HepG2 (cell line): Measurements from ENCODE around the gene GSDME. TPM values are rescaled to one million over a fixed set of nuclear protein-coding genes. Genes with fewer than 3 reads are reported as not detected.

Experiments used
- ATAC-seq: fragments of 200-7000 bp; cut with Tn5 transposase; 3 replicates; pipeline ENCODE4 v1.9.1; 2020; ENCODE audit warnings: mild to moderate bottlenecking, moderate library complexity
- BruUV-seq: library from RNA; stranded (reverse); fragments of 400-500 nt; replicated peaks from 2 replicates; lab custom pipeline; 2021; lab: Mats Ljungman, UMichigan
- CTCF ChIA-PET: fragments of 300-600 bp; formaldehyde crosslinking; extraction: SDS; loops from one replicate; lab custom pipeline; 2021; ENCODE audit warnings: low total read pairs, inconsistent platforms, low intra/inter-chr PET ratio; lab: Yijun Ruan, JAX
- POLR2A ChIA-PET: fragments of 350-600 bp; sonication (Branson Sonifier 250); formaldehyde crosslinking; loops from one replicate; lab custom pipeline; 2020; ENCODE audit warnings: antibody characterized with exemption, inconsistent platforms; lab: Yijun Ruan, JAX
- DNase-seq: peaks from one replicate; pipeline ENCODE4 v3.0.0-alpha.2; 2015; ENCODE audit warnings: low spot score
- FAIRE-seq: peaks from 3 replicates; lab custom pipeline; 2011; peaks lifted over from hg19 to GRCh38; lab: Jason Lieb, UNC
- H2AFZ ChIP-seq: one replicate; pipeline ENCODE4 v1.6.1; 2011; ENCODE audit warnings: low read length, inconsistent platforms
- H3K27ac ChIP-seq: fragments of 300-600 bp; 3 replicates; pipeline ENCODE4 v1.8.0; 2011; ENCODE audit warnings: mixed run types, mild to moderate bottlenecking, mixed read lengths, low read length, inconsistent platforms; ENCODE audit not compliant: insufficient read depth; ENCODE audit errors: extremely low read length
- H3K27me3 ChIP-seq, 2 experiments: fragments of 200-600 bp in 1 of 2; 2 replicates in 1 of 2; 3 replicates in 1 of 2; pipeline versions ENCODE4 v1.6.0 to v1.8.0; 2011; ENCODE audit warnings: low read length in 2 of 2, mild to moderate bottlenecking in 2 of 2, moderate library complexity in 2 of 2, inconsistent platforms in 1 of 2; ENCODE audit not compliant: insufficient read depth in 2 of 2, control insufficient read depth in 1 of 2
- H3K36me3 ChIP-seq, 2 experiments: fragments of 200-600 bp in 1 of 2; replicated peaks in 1 of 2; 2 replicates in 1 of 2; 3 replicates in 1 of 2; pipeline versions ENCODE4 v1.5.1 to v1.8.0; 2011; ENCODE audit warnings: low read length in 2 of 2, inconsistent platforms in 1 of 2; ENCODE audit not compliant: insufficient read depth in 2 of 2, control insufficient read depth in 1 of 2
- H3K4me1 ChIP-seq: 2 replicates; pipeline ENCODE4 v1.5.1; 2012; ENCODE audit warnings: low read length, inconsistent platforms; ENCODE audit not compliant: insufficient read depth
- H3K4me2 ChIP-seq: 2 replicates; pipeline ENCODE4 v1.6.0; 2011; ENCODE audit warnings: low read depth, low read length, inconsistent platforms
- H3K4me3 ChIP-seq, 3 experiments: fragments of 200-600 bp in 1 of 3; sonication (generic), shearing (Covaris generic) in 1 of 3; replicated peaks in 1 of 3; 2 replicates each; pipeline ENCODE4 v1.5.1; 2011 to 2016; ENCODE audit warnings: low read length in 3 of 3, inconsistent platforms in 2 of 3, low read depth in 2 of 3, mild to moderate bottlenecking in 2 of 3, control low read depth in 1 of 3, mixed read lengths in 1 of 3; ENCODE audit not compliant: insufficient read depth in 1 of 3
- H3K79me2 ChIP-seq: one replicate; pipeline ENCODE4 v1.6.1; 2011; ENCODE audit warnings: low read length, inconsistent platforms; ENCODE audit not compliant: insufficient read depth
- H3K9ac ChIP-seq: 2 replicates; pipeline ENCODE4 v1.6.0; 2011; ENCODE audit warnings: mild to moderate bottlenecking, low read depth, low read length, inconsistent platforms; ENCODE audit not compliant: insufficient read depth
- H3K9me3 ChIP-seq: 2 replicates; pipeline ENCODE4 v1.5.1; 2012; ENCODE audit warnings: mild to moderate bottlenecking, low read length
- H4K20me1 ChIP-seq: 2 replicates; pipeline ENCODE4 v1.6.0; 2011; ENCODE audit warnings: inconsistent platforms, mild to moderate bottlenecking, low read length, moderate library complexity; ENCODE audit not compliant: insufficient read depth
- BRD4 ChIP-seq: sonication (generic); formaldehyde crosslinking; IDR thresholded peaks from 2 replicates; pipeline ENCODE4 v1.4.0; 2020; ENCODE audit warnings: missing genetic modification reagents
- CHCHD3 ChIP-seq: sonication (generic); formaldehyde crosslinking; IDR thresholded peaks from 2 replicates; pipeline ENCODE4 v1.8.0; 2022; ENCODE audit warnings: mild to moderate bottlenecking, missing genetic modification reagents, moderate library complexity
- FOXJ3 ChIP-seq: sonication (generic); formaldehyde crosslinking; IDR thresholded peaks from 2 replicates; pipeline ENCODE4 v1.4.0; 2020; ENCODE audit warnings: missing genetic modification reagents, mild to moderate bottlenecking, borderline replicate concordance
- KMT2A ChIP-seq: sonication (generic); formaldehyde crosslinking; IDR thresholded peaks from 2 replicates; pipeline ENCODE4 v1.4.0; 2020; ENCODE audit warnings: missing genetic modification reagents
- NR1H2 ChIP-seq: sonication (generic); formaldehyde crosslinking; IDR thresholded peaks from 2 replicates; pipeline ENCODE4 v1.8.1; 2022; ENCODE audit warnings: low read depth, missing genetic modification reagents, borderline replicate concordance
- SAP130 ChIP-seq: IDR thresholded peaks from 2 replicates; pipeline ENCODE4 v1.6.1; 2016; ENCODE audit warnings: low read depth
- TMF1 ChIP-seq: sonication (generic); formaldehyde crosslinking; IDR thresholded peaks from 2 replicates; pipeline ENCODE4 v1.8.1; 2022; ENCODE audit warnings: low read depth, missing genetic modification reagents
- XRCC5 ChIP-seq: fragments of 200-400 bp; formaldehyde crosslinking; optimal IDR thresholded peaks from 2 replicates; pipeline ENCODE3; 2017; ENCODE audit warnings: mild to moderate bottlenecking, low read length
- YY1 ChIP-seq: IDR thresholded peaks from 2 replicates; pipeline ENCODE4 v1.6.1; 2011; ENCODE audit warnings: low read length, low read depth, moderate library complexity, mild to moderate bottlenecking; ENCODE audit not compliant: insufficient read depth, insufficient replicate concordance
- ZNF10 ChIP-seq: sonication (generic); formaldehyde crosslinking; IDR thresholded peaks from 2 replicates; pipeline ENCODE4 v1.4.0; 2020; ENCODE audit warnings: mild to moderate bottlenecking, low read depth, missing genetic modification reagents, borderline replicate concordance
- ZNF580 ChIP-seq: IDR thresholded peaks from 2 replicates; pipeline ENCODE4 v1.6.1; 2016; ENCODE audit warnings: low read depth, borderline replicate concordance
- WGBS: methylation state at CpG from one replicate; pipeline ENCODE4 v1.1.6; 2017; ENCODE audit warnings: low lambda C conversion rate; 5-methylcytosine and 5-hydroxymethylcytosine counted together
- in situ Hi-C: cut with HindIII; loops from 2 replicates; pipeline ENCODE4 v1.10.0; 2017; ENCODE audit warnings: low pct_unique_long_range_greater_than_20kb; ENCODE audit not compliant: extremely low pct_ligation_motif_present
- intact Hi-C: fragments of 100-400 bp; cut with micrococcal nuclease; formaldehyde crosslinking; loops from one replicate; pipeline ENCODE4 v1.10.0; 2022; ENCODE audit not compliant: unreplicated experiment
- polyA plus RNA-seq, 8 experiments: library from polyadenylated mRNA; depleted of rRNA in 3 of 8; stranded (reverse) in 7 of 8; unstranded in 1 of 8; fragments of >200 nt; fragmentation: Illumina TruSeq in 4 of 8; extraction: Trizol in 4 of 8; gene quantifications; 2 replicates each; pipeline versions ENCODE4 v1.2.1 to v1.2.3, GENCODE V29; 2011 to 2016; ENCODE audit warnings: low read depth in 4 of 8, missing spikeins in 1 of 8, mixed read lengths in 1 of 8; ENCODE audit not compliant: insufficient read depth in 1 of 8
- total RNA-seq, 5 experiments: library from RNA; depleted of rRNA; stranded (reverse); fragments of >200 nt; fragmentation: Illumina TruSeq; extraction: Trizol; gene quantifications; 2 replicates each; pipeline ENCODE4 v1.2.3, GENCODE V29; 2016; ENCODE audit warnings: low read depth in 1 of 5
- TF ChIP-seq, protein P1 (sequence below), 2 experiments: sonication (generic) in 1 of 2; formaldehyde crosslinking in 1 of 2; IDR thresholded peaks; 2 replicates each; pipeline versions ENCODE4 v1.4.0 to v1.6.1; 2016 to 2020; ENCODE audit warnings: borderline replicate concordance in 1 of 2, low read depth in 1 of 2, mild to moderate bottlenecking in 1 of 2, missing genetic modification reagents in 1 of 2

The GSDME gene
- total and polyA plus RNA-seq, 2 of the 13 experiments (the other 11 are each of a cell fraction or from before 2014, with no cell fraction given): 19.2 to 28.2 TPM

- no peak for TF ChIP-seq CHCHD3 (CRISPR knock-in tag)
- TF ChIP-seq YY1: no peak
- TF ChIP-seq SAP130 (CRISPR knock-in tag): no peak
- TF ChIP-seq, protein P1, sequence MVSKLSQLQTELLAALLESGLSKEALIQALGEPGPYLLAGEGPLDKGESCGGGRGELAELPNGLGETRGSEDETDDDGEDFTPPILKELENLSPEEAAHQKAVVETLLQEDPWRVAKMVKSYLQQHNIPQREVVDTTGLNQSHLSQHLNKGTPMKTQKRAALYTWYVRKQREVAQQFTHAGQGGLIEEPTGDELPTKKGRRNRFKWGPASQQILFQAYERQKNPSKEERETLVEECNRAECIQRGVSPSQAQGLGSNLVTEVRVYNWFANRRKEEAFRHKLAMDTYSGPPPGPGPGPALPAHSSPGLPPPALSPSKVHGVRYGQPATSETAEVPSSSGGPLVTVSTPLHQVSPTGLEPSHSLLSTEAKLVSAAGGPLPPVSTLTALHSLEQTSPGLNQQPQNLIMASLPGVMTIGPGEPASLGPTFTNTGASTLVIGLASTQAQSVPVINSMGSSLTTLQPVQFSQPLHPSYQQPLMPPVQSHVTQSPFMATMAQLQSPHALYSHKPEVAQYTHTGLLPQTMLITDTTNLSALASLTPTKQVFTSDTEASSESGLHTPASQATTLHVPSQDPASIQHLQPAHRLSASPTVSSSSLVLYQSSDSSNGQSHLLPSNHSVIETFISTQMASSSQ (IDR thresholded peaks at IDR 0.05; ENCODE audit: low read depth): no peak
- TF ChIP-seq, protein P1 (CRISPR knock-in tag; IDR thresholded peaks at IDR 0.05; ENCODE audit: borderline replicate concordance): no peak
- TF ChIP-seq ZNF10: no peak
- no peak for TF ChIP-seq XRCC5
- TF ChIP-seq FOXJ3 (CRISPR knock-in tag): no peak
These were observed 54.0 kb downstream of the GSDME start (continued) for GRCh38 chr7:24703296-24703695.

GRCh38 chr7:24702755-24703154, 54.5 kb downstream of the GSDME start:
- Histone ChIP-seq H3K4me2 (no peak overlapping the region), H3K4me3 (no peak overlapping the region), H3K9ac (no peak overlapping the region), H3K9me3 (no peaks in the 10 kb centered on the region), H2AFZ (no peak overlapping the region), H4K20me1 (no peaks in the 10 kb centered on the region), H3K27me3 (no peaks in the 10 kb centered on the region), H3K79me2 (no peaks in the 10 kb centered on the region), H3K4me1 (peaks cover 27% of the 10 kb centered on the region), H3K27ac (no peak overlapping the region)
- in situ Hi-C loops: no loop called here
- CTCF ChIA-PET: no interaction called here
- FAIRE-seq (no peak), DNase-seq (no peak), ATAC-seq (no peak)
- POLR2A ChIA-PET: no interaction called here
- 96% methylated on average over 2 of the region's 2 CpGs for WGBS
- no TSS peak for BruUV-seq
- TF ChIP-seq ZNF580 (CRISPR knock-in tag) (no peak), BRD4 (CRISPR knock-in tag) (no peak), KMT2A (CRISPR knock-in tag) (no peak), TMF1 (CRISPR knock-in tag) (no peak), NR1H2 (CRISPR knock-in tag) (no peak)
- TF ChIP-seq, all 625 proteins: peak for 0
- intact Hi-C loops: no loop called here
- no peaks in the 10 kb centered on the region; a peak in 2 of 5 replicates for H3K36me3 ChIP-seq
